Parietal lobe (tissue), 1 donor: ENCODE data around the gene FAM156A. TPM values are rescaled to one million over a fixed set of nuclear protein-coding genes. Genes with fewer than 3 reads are reported as not detected.

Experiments
- total RNA-seq: library from RNA; depleted of rRNA; stranded (reverse); fragments of >200 nt; gene quantifications from one replicate; pipeline ENCODE4 v1.2.3, GENCODE V29; 2014

FAM156A gene
- 27.5 TPM for total RNA-seq

GRCh38 chrX:52958113-52958959 is at the start of gene FAM156A:
Gene FAM156A, minus strand, starts transcription at chrX:52958518. Its CDS starts 9,930 bp downstream, at chrX:52948588.

Other genes with a start within 250 kb of the FAM156A start
- not detected for gene SSX2B, start 207.3 kb downstream of the FAM156A start, total RNA-seq
- gene SPANXN5, start 161.1 kb downstream of the FAM156A start, total RNA-seq, result not detected
- not detected for gene XAGE5, start 147.2 kb downstream of the FAM156A start, total RNA-seq
- gene XAGE3, start 90.4 kb downstream of the FAM156A start, total RNA-seq, result not detected
- 30.7 TPM for gene FAM156B, start 61.2 kb downstream of the FAM156A start, total RNA-seq
- gene GPR173, start 90.3 kb upstream of the FAM156A start, total RNA-seq, result 36.0 TPM
- 12.5 TPM for gene TSPYL2, start 123.8 kb upstream of the FAM156A start, total RNA-seq
- 91.4 TPM for gene KANTR, start 135.6 kb upstream of the FAM156A start, total RNA-seq